Colonic mucosa (tissue), 4 donors: Measurements from ENCODE around the gene DSG3. TPM values are rescaled to one million over a fixed set of nuclear protein-coding genes. Genes with fewer than 3 reads are reported as not detected.

ENCODE experiments used
- DNase-seq: peaks from one replicate; pipeline ENCODE4 v3.0.0-alpha.2; 2020
- H3K27ac ChIP-seq: fragments of 200-600 bp; one replicate; pipeline ENCODE4 v1.8.0; 2021
- H3K27me3 ChIP-seq: fragments of 200-600 bp; one replicate; pipeline ENCODE4 v1.8.0; 2021
- H3K36me3 ChIP-seq: fragments of 200-600 bp; one replicate; pipeline ENCODE4 v1.8.0; 2021
- H3K4me1 ChIP-seq: fragments of 200-600 bp; one replicate; pipeline ENCODE4 v1.8.0; 2021; ENCODE audit warnings: mild to moderate bottlenecking
- H3K4me3 ChIP-seq: fragments of 200-600 bp; one replicate; pipeline ENCODE4 v1.8.0; 2021
- H3K9ac ChIP-seq, 2 donors: one replicate each; pipeline ENCODE4 v1.7.0; 2013; ENCODE audit warnings: control low read depth in 2 of 2, low read depth in 2 of 2, low read length in 2 of 2
- H3K9me3 ChIP-seq: fragments of 200-600 bp; one replicate; pipeline ENCODE4 v1.8.0; 2021
- intact Hi-C: fragments of 100-400 bp; cut with DNase I; formaldehyde crosslinking; loops from one replicate; pipeline ENCODE4 v1.14.1; 2022
- total RNA-seq, 2 donors: library from RNA; stranded (reverse); fragmentation: NEBNext Ultra II Directional in 1 of 2; extraction: Animal tissue kit (Norgen Biotek cat#: 25700) in 1 of 2; gene quantifications; one replicate each; pipeline ENCODE4 v1.2.1, GENCODE V29; 2021
- TF ChIP-seq, protein P1 (sequence below): fragments of 200-600 bp; IDR thresholded peaks from one replicate; pipeline ENCODE4 v1.8.0; 2022; ENCODE audit warnings: antibody characterized with exemption, mild to moderate bottlenecking
- donor health status: healthy.
- donor health status: DM: no; HTN: no; CAD: no.
- donor health status: DM: no; HTN: no; CAD: no.

DSG3 gene
- total RNA-seq, 2 donors from 2014 or later: 0.07 to 0.40 TPM

DNA sequence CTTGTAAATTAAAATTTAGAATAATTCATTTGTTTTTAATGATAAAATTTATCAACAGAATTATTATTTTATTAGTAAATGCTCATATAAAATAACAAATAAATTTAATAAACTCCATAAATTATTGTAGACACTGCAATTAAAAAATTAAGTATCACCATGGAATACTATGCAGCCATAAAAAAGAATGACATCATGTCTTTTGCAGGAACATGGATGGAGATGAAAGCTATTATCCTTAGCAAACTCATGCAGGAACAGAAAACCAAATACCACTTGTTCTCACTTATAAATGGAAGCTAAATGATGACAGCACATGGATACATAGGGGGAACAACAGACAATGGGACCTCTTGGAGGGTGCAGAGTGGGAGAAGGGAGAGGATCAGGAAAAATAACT, 29.7 kb upstream of the DSG3 start:
- Histone ChIP-seq H3K9me3 (no peaks in the 10 kb centered on the region), H3K27ac (no peak overlapping the region), H3K4me3 (no peak overlapping the region), H3K9ac (no peak overlapping the region), H3K4me1 (no peaks in the 10 kb centered on the region), H3K27me3 (no peaks in the 10 kb centered on the region), H3K36me3 (no peaks in the 10 kb centered on the region)
- intact Hi-C loops: no loop called here
- TF ChIP-seq, protein P1, sequence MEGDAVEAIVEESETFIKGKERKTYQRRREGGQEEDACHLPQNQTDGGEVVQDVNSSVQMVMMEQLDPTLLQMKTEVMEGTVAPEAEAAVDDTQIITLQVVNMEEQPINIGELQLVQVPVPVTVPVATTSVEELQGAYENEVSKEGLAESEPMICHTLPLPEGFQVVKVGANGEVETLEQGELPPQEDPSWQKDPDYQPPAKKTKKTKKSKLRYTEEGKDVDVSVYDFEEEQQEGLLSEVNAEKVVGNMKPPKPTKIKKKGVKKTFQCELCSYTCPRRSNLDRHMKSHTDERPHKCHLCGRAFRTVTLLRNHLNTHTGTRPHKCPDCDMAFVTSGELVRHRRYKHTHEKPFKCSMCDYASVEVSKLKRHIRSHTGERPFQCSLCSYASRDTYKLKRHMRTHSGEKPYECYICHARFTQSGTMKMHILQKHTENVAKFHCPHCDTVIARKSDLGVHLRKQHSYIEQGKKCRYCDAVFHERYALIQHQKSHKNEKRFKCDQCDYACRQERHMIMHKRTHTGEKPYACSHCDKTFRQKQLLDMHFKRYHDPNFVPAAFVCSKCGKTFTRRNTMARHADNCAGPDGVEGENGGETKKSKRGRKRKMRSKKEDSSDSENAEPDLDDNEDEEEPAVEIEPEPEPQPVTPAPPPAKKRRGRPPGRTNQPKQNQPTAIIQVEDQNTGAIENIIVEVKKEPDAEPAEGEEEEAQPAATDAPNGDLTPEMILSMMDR: no peak
- no peak for DNase-seq

DNA sequence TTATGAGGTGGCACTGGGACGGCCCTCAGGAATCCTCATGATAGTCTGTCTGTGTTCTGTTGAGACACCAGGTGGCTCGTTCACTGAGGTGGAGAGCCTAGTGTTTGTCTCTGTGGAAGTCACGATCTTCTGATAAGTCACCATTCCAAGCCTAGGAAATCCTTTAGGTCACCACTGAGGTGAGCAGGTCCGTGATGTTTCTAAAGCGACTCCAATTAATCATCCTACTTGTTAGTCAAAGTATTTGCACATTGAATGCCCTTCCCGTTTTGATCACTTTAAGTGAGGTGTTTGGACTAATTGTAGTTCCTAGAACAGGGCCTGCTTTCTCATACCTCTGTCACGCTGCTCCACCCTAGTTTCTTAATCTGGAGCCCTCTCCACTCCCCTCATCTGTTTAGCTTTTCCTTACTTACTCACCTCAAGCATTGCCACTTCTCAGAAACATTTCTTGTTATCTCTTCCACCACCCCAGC, 28.0 kb upstream of the DSG3 start:
- no peaks in the 10 kb centered on the region for H3K4me1 ChIP-seq
- no peaks in the 10 kb centered on the region for H3K27me3 ChIP-seq
- no peaks in the 10 kb centered on the region for H3K9me3 ChIP-seq
- H3K9ac ChIP-seq: no peak overlapping the region
- H3K27ac ChIP-seq: no peak overlapping the region
- intact Hi-C loops: no loop called here
- TF ChIP-seq, protein P1: no peak
- no peak for DNase-seq
- no peak overlapping the region for H3K4me3 ChIP-seq
- H3K36me3 ChIP-seq: no peaks in the 10 kb centered on the region

DNA sequence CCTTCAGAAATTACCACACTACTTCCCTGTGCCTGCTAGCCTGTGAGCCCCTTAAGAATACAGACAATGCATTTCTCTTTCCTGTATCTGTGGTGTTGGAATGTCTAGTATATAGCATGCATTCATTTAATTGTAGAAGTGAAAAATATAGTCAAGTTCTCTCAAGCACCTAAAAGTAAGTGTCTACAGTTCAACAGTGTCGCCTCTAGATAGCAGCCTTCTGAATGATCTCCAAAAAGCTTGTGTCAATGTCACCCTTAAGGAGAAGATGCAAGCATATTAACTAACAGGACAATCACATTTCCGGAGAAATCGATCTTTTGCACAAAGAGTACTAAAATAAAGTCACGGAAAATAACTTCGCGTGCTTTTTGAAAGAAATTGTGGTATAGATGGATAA, 27.5 kb upstream of the DSG3 start:
- Histone ChIP-seq H3K4me1 (no peaks in the 10 kb centered on the region), H3K4me3 (no peak overlapping the region), H3K27ac (no peak overlapping the region), H3K27me3 (no peaks in the 10 kb centered on the region), H3K9ac (no peak overlapping the region), H3K9me3 (no peaks in the 10 kb centered on the region), H3K36me3 (no peaks in the 10 kb centered on the region)
- no peak for DNase-seq
- intact Hi-C loops: loop anchor here (10.0 kb wide), 3 partner anchors 85 to 305 kb away; no protein-coding TSS in a partner anchor
- TF ChIP-seq, protein P1: no peak

DNA sequence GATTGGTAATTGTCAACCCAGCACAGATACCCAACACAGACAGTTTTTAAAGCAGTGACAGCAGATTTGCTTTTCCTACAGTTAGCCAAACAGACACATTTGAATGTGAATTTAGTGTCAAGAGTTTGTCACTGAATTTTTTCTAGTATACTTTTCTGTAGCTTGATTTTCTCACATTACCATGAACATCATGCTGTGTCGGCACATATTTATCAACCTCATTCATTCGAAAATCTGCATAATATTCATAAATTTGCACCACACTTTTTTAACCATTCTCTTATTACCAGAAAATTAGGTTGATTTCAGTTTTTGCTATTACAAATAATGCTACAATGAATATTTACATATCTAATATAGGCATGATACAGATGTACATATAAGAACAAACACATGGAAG, 27.0 kb upstream of the DSG3 start:
- Histone ChIP-seq H3K4me3 (no peak overlapping the region), H3K36me3 (no peaks in the 10 kb centered on the region), H3K9me3 (no peaks in the 10 kb centered on the region), H3K4me1 (no peaks in the 10 kb centered on the region), H3K27me3 (no peaks in the 10 kb centered on the region), H3K27ac (no peak overlapping the region), H3K9ac (no peak overlapping the region)
- intact Hi-C loops: loop anchor here (10.0 kb wide), 3 partner anchors 84 to 306 kb away; no protein-coding TSS in a partner anchor
- no peak for DNase-seq
- TF ChIP-seq, protein P1: no peak

DNA sequence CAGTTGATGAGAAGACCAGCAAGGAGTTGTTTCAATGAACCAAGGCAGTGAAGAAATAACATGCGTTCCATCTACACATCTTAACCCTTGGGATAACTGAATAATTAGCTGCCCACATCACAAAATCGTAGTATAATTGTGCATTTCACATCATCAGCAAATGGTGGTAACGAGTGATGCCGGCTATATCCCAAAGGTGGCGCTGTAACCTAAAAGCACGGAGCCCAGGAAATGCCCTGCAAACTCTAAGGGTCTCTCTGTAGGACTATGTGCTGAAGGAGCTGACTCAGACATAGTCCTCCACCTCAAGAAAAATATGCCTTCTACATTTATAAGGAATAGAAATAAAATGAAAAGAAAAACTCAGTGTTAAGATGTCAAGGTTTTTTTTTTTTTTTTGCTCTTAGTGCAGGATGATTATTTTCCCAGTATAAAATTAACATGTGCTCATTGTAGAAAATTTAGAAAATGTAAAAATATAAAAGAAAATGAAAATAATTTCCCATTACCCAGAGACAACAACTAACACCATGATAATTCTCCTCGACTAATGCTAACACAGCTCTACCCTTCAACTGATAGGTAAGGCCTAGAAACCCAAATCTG, 23.1 kb upstream of the DSG3 start:
- Histone ChIP-seq H3K27me3 (no peaks in the 10 kb centered on the region), H3K9ac (no peak overlapping the region), H3K27ac (no peak overlapping the region), H3K4me1 (no peaks in the 10 kb centered on the region), H3K9me3 (no peaks in the 10 kb centered on the region), H3K4me3 (no peak overlapping the region), H3K36me3 (no peaks in the 10 kb centered on the region)
- intact Hi-C loops: loop anchor here (10.0 kb wide), 3 partner anchors 80 to 310 kb away; no protein-coding TSS in a partner anchor
- TF ChIP-seq, protein P1: peak; percentile 59
- DNase-seq: peak; percentile 57
